ENCODE measurements around the gene NMNAT2. TPM values are rescaled to one million over a fixed set of nuclear protein-coding genes. Genes with fewer than 3 reads are reported as not detected.
"Not testable (repeated sequence)": the region's sequence is repeated elsewhere in the genome, so short reads cannot be mapped to it uniquely, and the experiment has no call there.

Gene NMNAT2
- total and polyA plus RNA-seq, 4 experiments from 2014 or later = not detected

DNA sequence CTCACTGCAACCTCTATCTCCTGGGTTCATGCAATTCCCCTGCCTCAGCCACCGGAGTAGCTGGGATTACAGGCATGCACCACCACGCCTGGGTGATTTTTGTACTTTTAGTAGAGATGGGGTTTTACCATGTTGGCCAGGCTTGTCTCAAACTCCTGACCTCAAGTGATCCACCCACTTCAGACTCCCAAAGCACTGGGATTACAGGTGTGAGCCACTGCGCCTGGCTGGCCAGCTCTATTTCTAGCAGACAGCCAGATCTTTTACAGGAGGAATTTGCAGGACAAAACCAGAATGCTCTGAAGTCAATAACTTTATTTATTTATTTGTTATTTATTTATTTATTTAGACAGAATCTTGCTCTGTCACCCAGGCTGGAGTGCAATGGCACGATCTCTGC is 144.2 kb downstream of the NMNAT2 start:
- POLR2A ChIA-PET (ENCODE audit: partially characterized antibody); intact Hi-C loops (cut with micrococcal nuclease); H3K27me3 ChIP-seq (ENCODE audit: insufficient read depth, low read length); H3K27me3 Mint-ChIP-seq; H3K4me1 ChIP-seq (ENCODE audit: insufficient read depth, low read length); H3K9me3 ChIP-seq (ENCODE audit: control insufficient read depth in 1 of 2, low read length in 2 of 2); H3K27ac Mint-ChIP-seq; H3K27ac ChIP-seq (ENCODE audit: low read depth, low read length); H3K9me3 Mint-ChIP-seq; DNase-seq; CTCF ChIA-PET (ENCODE audit: partially characterized antibody); H3K36me3 ChIP-seq (ENCODE audit: insufficient read depth, low read length); H3K4me1 Mint-ChIP-seq; H3K4me3 Mint-ChIP-seq; H3K36me3 Mint-ChIP-seq; H3K4me3 ChIP-seq (ENCODE audit: low read length in 2 of 2): not testable (repeated sequence)

DNA sequence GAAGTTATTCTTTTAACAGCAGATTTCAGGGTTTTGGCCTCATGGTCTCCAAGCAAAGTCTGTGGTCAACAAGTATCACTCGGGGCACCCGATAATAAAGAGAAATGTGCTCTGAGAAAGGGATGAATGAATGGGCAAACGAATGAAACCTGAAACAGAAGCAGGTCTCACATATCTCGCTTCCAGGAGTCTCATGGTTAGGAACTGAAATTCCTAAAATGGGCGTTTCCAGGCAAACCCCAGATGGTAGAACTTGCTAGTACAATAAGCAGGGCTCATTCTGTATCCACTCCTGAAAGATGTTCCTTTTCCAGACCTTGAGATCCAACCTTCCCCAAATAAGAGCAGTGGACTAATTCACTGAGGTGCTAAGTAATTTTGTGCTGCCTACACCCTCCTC is 144.9 kb downstream of the NMNAT2 start:
- peaks cover 0 to 6% of the 10 kb centered on the region in 2 donors for H3K27me3 Mint-ChIP-seq
- intact Hi-C loops (cut with micrococcal nuclease) = no loop called here
- ChIA-PET POLR2A (ENCODE audit: partially characterized antibody) (no interaction called here), CTCF (ENCODE audit: partially characterized antibody) (no interaction called here)
- no peak overlapping the region for H3K27ac Mint-ChIP-seq
- no peaks in the 10 kb centered on the region for H3K9me3 Mint-ChIP-seq
- no peaks in the 10 kb centered on the region for H3K4me1 ChIP-seq (ENCODE audit: insufficient read depth, low read length)
- no peak overlapping the region for H3K27ac ChIP-seq (ENCODE audit: low read depth, low read length)
- H3K36me3 Mint-ChIP-seq = no peaks in the 10 kb centered on the region
- H3K9me3 ChIP-seq (ENCODE audit: control insufficient read depth in 1 of 2, low read length in 2 of 2) = no peaks in the 10 kb centered on the region
- peaks cover 3% of the 10 kb centered on the region for H3K27me3 ChIP-seq (ENCODE audit: insufficient read depth, low read length)
- H3K36me3 ChIP-seq (ENCODE audit: insufficient read depth, low read length) = no peaks in the 10 kb centered on the region
- no peak for DNase-seq
- H3K4me3 Mint-ChIP-seq = no peak overlapping the region
- H3K4me1 Mint-ChIP-seq = no peaks in the 10 kb centered on the region
- no peak overlapping the region for H3K4me3 ChIP-seq (ENCODE audit: low read length in 2 of 2)

DNA sequence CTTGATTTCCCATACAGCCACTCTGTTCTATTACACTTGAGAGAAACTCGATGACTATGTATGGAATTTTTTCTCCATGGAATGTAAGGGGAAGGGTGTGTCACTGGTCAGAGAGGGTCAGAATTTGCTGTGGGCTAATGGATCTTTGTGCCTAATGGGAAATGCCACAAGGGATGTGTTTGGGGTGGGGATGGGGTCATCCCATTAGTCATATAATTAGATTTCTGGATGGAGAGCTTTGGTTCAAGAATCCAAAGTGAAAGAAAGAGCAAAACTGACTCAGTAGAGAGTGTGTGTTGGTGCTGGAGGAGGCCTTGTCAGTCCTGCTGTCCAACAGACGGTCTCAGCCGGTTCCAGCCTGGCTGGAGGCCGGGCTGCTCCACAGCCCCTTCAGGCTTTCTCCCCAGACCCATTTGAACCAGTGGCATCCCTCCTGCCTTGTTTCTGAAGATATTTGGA is 145.8 kb downstream of the NMNAT2 start:
- H3K4me3 ChIP-seq (ENCODE audit: low read length in 2 of 2) = no peak overlapping the region
- CTCF ChIA-PET (ENCODE audit: partially characterized antibody) = no interaction called here
- intact Hi-C loops (cut with micrococcal nuclease) = no loop called here
- Mint-ChIP-seq H3K27ac (no peak overlapping the region), H3K4me1 (no peaks in the 10 kb centered on the region), H3K9me3 (no peaks in the 10 kb centered on the region), H3K4me3 (no peak overlapping the region), H3K27me3 (peaks cover 0 to 10% of the 10 kb centered on the region in 2 donors), H3K36me3 (no peaks in the 10 kb centered on the region)
- no peaks in the 10 kb centered on the region for H3K9me3 ChIP-seq (ENCODE audit: control insufficient read depth in 1 of 2, low read length in 2 of 2)
- peaks cover 3% of the 10 kb centered on the region for H3K27me3 ChIP-seq (ENCODE audit: insufficient read depth, low read length)
- no peaks in the 10 kb centered on the region for H3K36me3 ChIP-seq (ENCODE audit: insufficient read depth, low read length)
- POLR2A ChIA-PET (ENCODE audit: partially characterized antibody) = no interaction called here
- DNase-seq = no peak
- no peak overlapping the region for H3K27ac ChIP-seq (ENCODE audit: low read depth, low read length)
- no peaks in the 10 kb centered on the region for H3K4me1 ChIP-seq (ENCODE audit: insufficient read depth, low read length)

DNA sequence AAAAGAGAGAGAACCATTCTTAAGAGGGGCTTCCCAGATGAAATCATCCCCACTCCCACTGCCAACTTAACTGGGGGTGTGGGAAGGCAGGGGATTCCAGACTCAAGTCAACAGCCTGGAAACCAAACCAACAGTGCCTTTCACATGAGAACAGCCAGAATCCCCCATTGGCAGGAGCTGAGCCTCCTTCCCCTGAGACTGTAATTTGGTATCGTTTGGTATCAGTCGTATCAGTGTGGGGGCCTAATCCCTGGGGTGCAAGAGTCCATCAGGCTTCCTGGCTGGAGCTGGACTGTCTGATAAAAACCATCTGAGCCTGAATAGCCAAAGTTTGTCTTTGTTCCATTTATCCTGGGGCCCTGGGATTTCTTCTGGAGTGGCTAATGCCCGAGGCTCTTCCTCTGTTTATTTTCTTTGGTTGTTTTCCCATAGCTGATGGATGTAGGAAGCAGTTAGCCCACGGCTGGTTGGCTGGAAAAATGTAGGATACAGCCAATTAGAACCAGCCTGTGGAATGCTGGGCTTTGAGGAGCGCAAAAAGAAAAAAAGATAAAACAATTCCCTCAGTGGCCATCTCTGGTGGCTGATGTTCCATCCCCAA is 147.5 kb downstream of the NMNAT2 start:
- no peak overlapping the region for H3K27ac ChIP-seq (ENCODE audit: low read depth, low read length)
- ChIA-PET CTCF (ENCODE audit: partially characterized antibody) (interaction anchor here (1.1 to 1.2 kb wide), 3 partner anchors 10 to 12 kb away, joined by 3 to 5 read pairs (median 3); no protein-coding TSS in a partner anchor), POLR2A (ENCODE audit: partially characterized antibody) (no interaction called here)
- no peaks in the 10 kb centered on the region for H3K36me3 ChIP-seq (ENCODE audit: insufficient read depth, low read length)
- no peak for DNase-seq
- Mint-ChIP-seq H3K27ac (no peak overlapping the region), H3K36me3 (no peaks in the 10 kb centered on the region), H3K4me1 (no peaks in the 10 kb centered on the region), H3K4me3 (no peak overlapping the region), H3K9me3 (no peaks in the 10 kb centered on the region), H3K27me3 (peaks cover 3 to 10% of the 10 kb centered on the region in 2 donors)
- no peaks in the 10 kb centered on the region for H3K9me3 ChIP-seq (ENCODE audit: control insufficient read depth in 1 of 2, low read length in 2 of 2)
- intact Hi-C loops (cut with micrococcal nuclease) = no loop called here
- no peak overlapping the region for H3K4me3 ChIP-seq (ENCODE audit: low read length in 2 of 2)
- H3K4me1 ChIP-seq (ENCODE audit: insufficient read depth, low read length) = no peaks in the 10 kb centered on the region
- peaks cover 3% of the 10 kb centered on the region for H3K27me3 ChIP-seq (ENCODE audit: insufficient read depth, low read length)

DNA sequence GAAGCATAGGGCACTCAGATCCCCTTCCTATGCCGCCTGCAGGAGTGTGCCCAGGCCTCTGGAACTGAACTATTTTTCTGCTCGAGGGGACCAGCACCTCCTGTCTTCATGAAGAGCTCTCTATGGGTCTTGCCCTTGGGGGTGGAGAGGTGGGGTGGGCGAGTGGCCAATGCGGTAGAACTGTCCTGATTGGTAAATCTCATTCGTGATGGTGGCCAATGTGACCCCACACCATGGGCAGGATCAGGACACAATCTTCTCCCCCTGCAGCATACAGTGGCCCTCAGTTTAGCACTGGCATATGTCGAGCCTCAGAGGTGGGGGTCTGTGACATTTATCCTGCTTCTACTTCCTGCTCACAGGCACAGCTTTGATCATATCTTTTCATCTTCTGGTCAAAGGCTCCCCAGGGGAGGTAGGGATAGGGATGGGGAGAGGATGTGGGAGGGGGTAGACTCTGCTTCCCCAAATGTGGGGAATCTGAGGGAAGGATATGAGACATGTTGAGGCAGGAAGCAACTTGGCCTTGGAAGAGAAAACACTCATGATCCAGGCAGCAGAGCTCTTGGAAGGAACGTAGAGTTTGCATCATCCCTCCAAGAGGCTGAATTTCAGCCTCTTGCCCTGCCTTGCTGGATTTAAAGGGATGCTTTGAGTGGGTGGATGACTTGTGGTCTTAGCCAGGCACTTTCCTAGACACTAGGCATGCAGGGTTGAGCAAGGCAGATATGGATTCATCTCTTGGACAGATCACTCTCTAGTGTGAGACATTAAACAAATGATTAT is 150.3 kb downstream of the NMNAT2 start:
- Histone ChIP-seq H3K4me1 (ENCODE audit: insufficient read depth, low read length) (no peaks in the 10 kb centered on the region), H3K4me3 (ENCODE audit: low read length in 2 of 2) (no peak overlapping the region), H3K9me3 (ENCODE audit: control insufficient read depth in 1 of 2, low read length in 2 of 2) (no peaks in the 10 kb centered on the region), H3K36me3 (ENCODE audit: insufficient read depth, low read length) (no peaks in the 10 kb centered on the region), H3K27ac (ENCODE audit: low read depth, low read length) (no peak overlapping the region), H3K27me3 (ENCODE audit: insufficient read depth, low read length) (peaks cover 3% of the 10 kb centered on the region)
- Mint-ChIP-seq H3K4me1 (no peaks in the 10 kb centered on the region), H3K36me3 (no peaks in the 10 kb centered on the region), H3K27ac (no peak overlapping the region), H3K9me3 (no peaks in the 10 kb centered on the region), H3K27me3 (peaks cover 7 to 17% of the 10 kb centered on the region in 2 donors), H3K4me3 (no peak overlapping the region)
- DNase-seq = no peak
- POLR2A ChIA-PET (ENCODE audit: partially characterized antibody) = no interaction called here
- intact Hi-C loops (cut with micrococcal nuclease) = no loop called here
- CTCF ChIA-PET (ENCODE audit: partially characterized antibody) = interaction anchor here (1.7 kb wide), 1 partner anchor 13 kb away, joined by 4 read pairs; no protein-coding TSS in a partner anchor

DNA sequence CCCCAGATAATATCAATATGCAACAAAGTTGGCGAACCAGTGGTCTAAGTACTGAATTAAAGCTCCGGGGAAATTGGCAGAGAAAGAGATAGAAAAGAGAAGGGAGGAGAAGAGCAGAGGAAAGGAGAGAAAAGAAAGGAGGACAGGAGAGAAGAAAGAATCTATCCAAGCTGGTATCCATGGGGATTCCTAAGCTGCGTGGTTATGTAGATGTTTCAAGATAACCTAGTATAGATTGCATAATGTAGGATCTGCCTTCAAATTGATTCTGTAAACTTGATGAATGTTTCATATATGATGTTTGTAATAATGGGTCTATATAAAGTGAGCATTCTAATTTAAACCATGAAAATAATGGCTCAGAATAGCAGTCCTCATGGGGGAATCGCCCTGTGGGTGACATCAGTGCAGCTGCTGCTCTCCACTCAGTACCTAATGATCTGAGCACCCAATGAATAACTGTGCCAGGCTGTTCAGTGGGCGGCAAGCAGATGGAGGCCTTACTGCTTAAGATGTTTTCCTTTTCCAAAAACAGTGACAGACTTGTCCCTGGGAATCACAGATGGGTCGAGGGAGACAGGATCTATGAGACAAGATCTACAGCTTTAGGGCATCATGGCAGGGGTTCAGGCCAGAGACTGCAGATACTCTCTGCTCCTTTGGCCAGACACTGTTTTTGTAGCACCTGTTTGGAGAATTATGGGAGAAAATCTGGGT is 154.1 kb downstream of the NMNAT2 start:
- Mint-ChIP-seq H3K4me3 (no peak overlapping the region), H3K27me3 (peaks cover 12 to 29% of the 10 kb centered on the region in 2 donors), H3K9me3 (no peaks in the 10 kb centered on the region), H3K27ac (no peak overlapping the region), H3K4me1 (no peaks in the 10 kb centered on the region), H3K36me3 (no peaks in the 10 kb centered on the region)
- Histone ChIP-seq H3K4me3 (ENCODE audit: low read length in 2 of 2) (no peak overlapping the region), H3K9me3 (ENCODE audit: control insufficient read depth in 1 of 2, low read length in 2 of 2) (no peaks in the 10 kb centered on the region), H3K36me3 (ENCODE audit: insufficient read depth, low read length) (no peaks in the 10 kb centered on the region), H3K27me3 (ENCODE audit: insufficient read depth, low read length) (peaks cover 7% of the 10 kb centered on the region), H3K27ac (ENCODE audit: low read depth, low read length) (no peak overlapping the region), H3K4me1 (ENCODE audit: insufficient read depth, low read length) (no peaks in the 10 kb centered on the region)
- DNase-seq = no peak
- intact Hi-C loops (cut with micrococcal nuclease) = no loop called here
- POLR2A ChIA-PET (ENCODE audit: partially characterized antibody) = no interaction called here
- CTCF ChIA-PET (ENCODE audit: partially characterized antibody) = interaction anchor here (2.6 kb wide), 1 partner anchor 18 kb away, joined by 8 read pairs; no protein-coding TSS in a partner anchor

DNA sequence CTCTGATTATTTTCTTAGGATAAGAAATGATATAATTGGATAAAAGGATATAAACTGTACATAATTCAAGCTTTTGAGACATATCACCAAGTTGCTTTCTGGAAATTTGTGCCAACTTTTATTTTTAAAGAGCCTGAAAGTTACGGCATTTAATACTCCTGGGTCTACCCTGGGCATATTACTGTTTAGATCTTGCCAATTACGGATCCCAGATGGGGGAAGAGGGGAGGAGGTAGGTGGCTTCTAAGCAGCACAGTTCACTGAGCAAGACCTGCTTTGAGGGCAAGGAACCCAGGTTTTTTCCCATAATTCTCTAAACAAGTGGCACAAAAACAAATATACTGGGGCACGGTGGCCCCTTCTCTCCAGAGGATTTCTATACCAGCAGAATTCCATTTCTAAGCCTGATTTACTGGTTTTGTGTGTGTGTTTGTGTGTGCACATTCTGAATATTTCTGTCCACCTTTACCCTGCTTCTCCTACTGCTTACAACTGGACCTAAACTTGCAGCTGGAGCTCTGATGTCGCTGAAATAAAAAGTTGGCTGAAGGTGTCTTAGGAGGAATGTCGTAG is 155.5 kb downstream of the NMNAT2 start:
- Histone ChIP-seq H3K9me3 (ENCODE audit: control insufficient read depth in 1 of 2, low read length in 2 of 2) (no peaks in the 10 kb centered on the region), H3K36me3 (ENCODE audit: insufficient read depth, low read length) (no peaks in the 10 kb centered on the region), H3K4me3 (ENCODE audit: low read length in 2 of 2) (no peak overlapping the region), H3K4me1 (ENCODE audit: insufficient read depth, low read length) (no peaks in the 10 kb centered on the region), H3K27ac (ENCODE audit: low read depth, low read length) (no peak overlapping the region), H3K27me3 (ENCODE audit: insufficient read depth, low read length) (peaks cover 7% of the 10 kb centered on the region)
- no peaks in the 10 kb centered on the region for H3K36me3 Mint-ChIP-seq
- CTCF ChIA-PET (ENCODE audit: partially characterized antibody) = interaction anchor here (2.6 kb wide), 1 partner anchor 19 kb away, joined by 8 read pairs; no protein-coding TSS in a partner anchor
- no peaks in the 10 kb centered on the region for H3K4me1 Mint-ChIP-seq
- peaks cover 12 to 27% of the 10 kb centered on the region in 2 donors for H3K27me3 Mint-ChIP-seq
- POLR2A ChIA-PET (ENCODE audit: partially characterized antibody) = no interaction called here
- no peak for DNase-seq
- intact Hi-C loops (cut with micrococcal nuclease) = no loop called here
- no peak overlapping the region for H3K27ac Mint-ChIP-seq
- H3K9me3 Mint-ChIP-seq = no peaks in the 10 kb centered on the region
- H3K4me3 Mint-ChIP-seq = no peak overlapping the region

Data from CD4-positive, alpha-beta memory T cell (primary cell).